GM12873 (cell line): ENCODE results near the gene SLC19A1.

Experiments
- TF ChIP-seq, protein P1 (sequence below): IDR thresholded peaks from 2 replicates; pipeline ENCODE4 v1.5.1; 2012; ENCODE audit warnings: low read depth, mild to moderate bottlenecking, moderate library complexity, low read length, control low read depth; ENCODE audit not compliant: insufficient read depth; ENCODE audit errors: missing control alignments

Gene SLC19A1

DNA sequence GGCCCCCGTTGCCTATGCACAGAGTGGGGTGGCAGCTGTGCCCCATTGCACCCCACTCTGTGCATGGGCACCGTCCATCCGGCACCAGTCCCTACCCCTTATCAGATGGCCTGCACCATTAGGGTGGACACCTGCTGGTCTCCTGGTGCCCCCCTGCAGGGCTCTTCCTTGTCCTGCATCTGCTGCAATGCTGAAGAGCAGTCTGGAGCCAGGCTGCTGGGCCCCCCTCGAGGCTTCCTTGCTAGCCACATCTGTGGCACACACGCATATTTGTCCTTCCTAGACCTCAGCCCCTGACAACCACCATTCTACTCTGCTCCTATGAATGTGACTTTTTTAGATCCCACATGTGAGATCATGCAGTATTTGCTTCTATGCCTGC is 80.9 kb downstream of the SLC19A1 start:
- TF ChIP-seq, protein P1, sequence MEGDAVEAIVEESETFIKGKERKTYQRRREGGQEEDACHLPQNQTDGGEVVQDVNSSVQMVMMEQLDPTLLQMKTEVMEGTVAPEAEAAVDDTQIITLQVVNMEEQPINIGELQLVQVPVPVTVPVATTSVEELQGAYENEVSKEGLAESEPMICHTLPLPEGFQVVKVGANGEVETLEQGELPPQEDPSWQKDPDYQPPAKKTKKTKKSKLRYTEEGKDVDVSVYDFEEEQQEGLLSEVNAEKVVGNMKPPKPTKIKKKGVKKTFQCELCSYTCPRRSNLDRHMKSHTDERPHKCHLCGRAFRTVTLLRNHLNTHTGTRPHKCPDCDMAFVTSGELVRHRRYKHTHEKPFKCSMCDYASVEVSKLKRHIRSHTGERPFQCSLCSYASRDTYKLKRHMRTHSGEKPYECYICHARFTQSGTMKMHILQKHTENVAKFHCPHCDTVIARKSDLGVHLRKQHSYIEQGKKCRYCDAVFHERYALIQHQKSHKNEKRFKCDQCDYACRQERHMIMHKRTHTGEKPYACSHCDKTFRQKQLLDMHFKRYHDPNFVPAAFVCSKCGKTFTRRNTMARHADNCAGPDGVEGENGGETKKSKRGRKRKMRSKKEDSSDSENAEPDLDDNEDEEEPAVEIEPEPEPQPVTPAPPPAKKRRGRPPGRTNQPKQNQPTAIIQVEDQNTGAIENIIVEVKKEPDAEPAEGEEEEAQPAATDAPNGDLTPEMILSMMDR = no peak

- TF ChIP-seq, protein P1 = no peak
Measured at GRCh38 chr21:45460611-45461368, 81.5 kb downstream of the SLC19A1 start.

GRCh38 chr21:45460011-45460565 is 82.2 kb downstream of the SLC19A1 start:
- TF ChIP-seq, protein P1 = no peak

DNA sequence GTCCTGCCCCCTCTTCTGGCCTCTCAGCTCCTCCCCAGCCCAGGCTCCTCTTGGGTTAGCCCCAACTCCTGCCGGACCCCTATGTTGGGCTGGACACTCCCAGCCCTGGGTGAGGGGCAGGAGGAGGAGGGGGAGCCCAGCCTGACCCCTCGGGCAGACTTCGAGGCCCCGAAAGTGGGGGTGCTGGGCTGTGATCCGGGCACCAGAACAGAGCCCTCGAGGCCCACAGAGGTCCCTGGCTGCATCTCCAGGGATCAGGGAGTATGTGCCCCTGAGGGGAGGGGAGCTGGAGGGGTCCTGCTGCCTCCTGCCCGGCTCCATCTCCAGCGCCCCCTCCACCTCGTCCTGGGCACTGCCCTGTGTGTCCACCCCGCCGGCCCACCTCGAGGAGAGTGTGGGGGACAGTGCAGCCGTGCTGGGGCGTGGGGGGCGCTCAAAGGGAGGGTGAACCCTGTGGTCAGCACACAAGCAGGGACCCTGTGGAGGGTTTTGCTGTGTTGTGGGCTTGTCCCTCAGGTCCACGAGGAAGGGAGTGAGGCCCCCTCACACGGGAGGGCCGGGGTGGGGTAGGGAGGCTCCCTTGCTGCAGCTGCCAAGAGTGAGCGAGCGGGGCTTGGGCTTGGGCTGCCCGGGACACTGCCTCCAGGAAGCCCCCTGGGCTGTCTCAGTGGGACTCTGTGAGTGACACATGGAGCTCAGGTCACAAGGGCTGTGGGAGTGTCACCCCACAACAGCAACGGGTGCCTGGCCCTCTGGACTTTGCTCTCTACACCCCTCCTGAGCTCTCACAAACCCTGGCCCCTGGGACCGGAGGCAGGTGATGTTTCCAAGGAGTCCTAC is 82.8 kb downstream of the SLC19A1 start:
- TF ChIP-seq, protein P1 = no peak

- TF ChIP-seq, protein P1 = no peak
Measured at GRCh38 chr21:45458281-45459170, 83.7 kb downstream of the SLC19A1 start.

GRCh38 chr21:45457832-45458172 is 84.4 kb downstream of the SLC19A1 start:
- TF ChIP-seq, protein P1 = no peak
